Vagina (tissue), 2 donors: Measurements from ENCODE around the gene DNM3. TPM values are rescaled to one million over a fixed set of nuclear protein-coding genes. Genes with fewer than 3 reads are reported as not detected.

Experiments used
- DNase-seq, 2 donors: peaks; one replicate each; pipeline ENCODE4 v3.0.0-alpha.2; 2017; ENCODE audit errors: extremely low spot score in 2 of 2
- H3K27ac ChIP-seq: fragments of 200-600 bp; sonication (generic); one replicate; pipeline ENCODE4 v1.5.1; 2019
- H3K27me3 ChIP-seq: fragments of 200-600 bp; sonication (generic); one replicate; pipeline ENCODE4 v1.5.1; 2019
- H3K36me3 ChIP-seq, 2 donors: fragments of 200-600 bp; sonication (generic); one replicate each; pipeline ENCODE4 v1.5.1; 2017 to 2019
- H3K4me1 ChIP-seq: fragments of 200-600 bp; sonication (generic); one replicate; pipeline ENCODE4 v1.5.1; 2019
- H3K4me3 ChIP-seq, 2 donors: fragments of 200-600 bp; sonication (generic); 1 replicate in 1 of 2; 2 replicates in 1 of 2; pipeline ENCODE4 v1.5.1; 2016 to 2019
- H3K9me3 ChIP-seq: fragments of 200-600 bp; sonication (generic); one replicate; pipeline ENCODE4 v1.5.1; 2019
- CTCF ChIP-seq, 3 experiments: fragments of 450-650 bp in 2 of 3; fragments of 200-600 bp in 1 of 3; sonication (generic) in 1 of 3; IDR thresholded peaks; one replicate each; pipeline ENCODE4 v1.5.1; 2017 to 2019; ENCODE audit warnings: antibody characterized with exemption in 3 of 3, mild to moderate bottlenecking in 2 of 3, moderate library complexity in 2 of 3
- POLR2A ChIP-seq, 2 donors: fragments of 450-650 bp; IDR thresholded peaks; one replicate each; pipeline ENCODE4 v1.6.1; 2017; ENCODE audit warnings: antibody characterized with exemption in 2 of 2, mild to moderate bottlenecking in 2 of 2, moderate library complexity in 2 of 2
- POLR2AphosphoS5 ChIP-seq, 2 donors: sonication (generic); formaldehyde crosslinking; IDR thresholded peaks; one replicate each; pipeline ENCODE4 v1.9.0; 2017; ENCODE audit warnings: antibody characterized with exemption in 2 of 2, mild to moderate bottlenecking in 2 of 2, low read depth in 1 of 2; ENCODE audit not compliant: insufficient read depth in 1 of 2
- intact Hi-C: fragments of 100-400 bp; cut with DNase I; formaldehyde crosslinking; loops from one replicate; pipeline ENCODE4 v1.15.1; 2023
- total RNA-seq: library from RNA; depleted of rRNA; stranded (reverse); fragments of >200 nt; gene quantifications from one replicate; pipeline ENCODE4 v1.2.3, GENCODE V29; 2016

DNM3 gene
- total RNA-seq, 1 donor from 2014 or later = 15.5 TPM

GRCh38 chr1:172144445-172145061 is 303.3 kb downstream of the DNM3 start:
- Histone ChIP-seq H3K27ac (peak overlapping the region; percentile 94), H3K36me3 (no peaks in the 10 kb centered on the region), H3K4me3 (peak overlapping the region; percentile 51 to 55), H3K9me3 (no peaks in the 10 kb centered on the region), H3K4me1 (peaks cover 15% of the 10 kb centered on the region), H3K27me3 (no peaks in the 10 kb centered on the region)
- intact Hi-C loops = loop anchor here (10.0 kb wide), 1 partner anchor 250 kb away; no protein-coding TSS in a partner anchor
- peak in 1 of 2 donors; percentile 97 for DNase-seq
- TF ChIP-seq POLR2A (IDR thresholded peaks at IDR 0.05) (peak in 1 of 2 donors; percentile 86), POLR2AphosphoS5 (IDR thresholded peaks at IDR 0.05; ENCODE audit: insufficient read depth in 1 of 2, low read depth in 1 of 2) (peak; percentile 69 to 77), CTCF (IDR thresholded peaks at IDR 0.05) (no peak)

- intact Hi-C loops = loop anchor here (10.0 kb wide), 1 partner anchor 250 kb away; no protein-coding TSS in a partner anchor
- Histone ChIP-seq H3K4me1 (peaks cover 8% of the 10 kb centered on the region), H3K9me3 (no peaks in the 10 kb centered on the region), H3K4me3 (peak overlapping the region; percentile 51 to 55), H3K27me3 (no peaks in the 10 kb centered on the region), H3K36me3 (no peaks in the 10 kb centered on the region), H3K27ac (peak overlapping the region; percentile 94)
- no peak for DNase-seq
- TF ChIP-seq POLR2AphosphoS5 (IDR thresholded peaks at IDR 0.05; ENCODE audit: insufficient read depth in 1 of 2, low read depth in 1 of 2) (no peak), CTCF (IDR thresholded peaks at IDR 0.05) (no peak), POLR2A (IDR thresholded peaks at IDR 0.05) (no peak)
These were observed 303.9 kb downstream of the DNM3 start for GRCh38 chr1:172145231-172145651.

DNA sequence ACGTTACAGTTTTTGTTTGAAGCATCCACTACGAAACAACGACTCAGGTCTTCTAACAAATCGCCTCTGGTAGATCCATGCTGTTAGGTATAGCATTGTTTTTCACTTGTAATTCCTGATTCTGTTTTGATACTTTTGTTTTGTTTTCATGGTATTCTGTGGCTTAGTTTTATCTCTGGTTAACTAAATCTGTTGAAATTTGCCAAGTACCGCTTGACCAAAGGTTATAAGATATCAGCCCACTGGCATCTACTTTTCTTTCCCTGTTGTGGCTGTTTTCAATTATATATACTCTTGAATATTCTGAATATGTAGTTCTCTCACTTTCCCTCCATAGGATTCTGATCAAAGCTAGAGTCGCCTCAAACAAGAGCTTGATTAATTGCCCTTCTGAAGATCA is 304.4 kb downstream of the DNM3 start:
- Histone ChIP-seq H3K4me3 (peak overlapping the region; percentile 51 to 55), H3K36me3 (no peaks in the 10 kb centered on the region), H3K27me3 (no peaks in the 10 kb centered on the region), H3K9me3 (no peaks in the 10 kb centered on the region), H3K4me1 (peaks cover 8% of the 10 kb centered on the region), H3K27ac (peak overlapping the region; percentile 94)
- no peak for DNase-seq
- intact Hi-C loops = loop anchor here (10.0 kb wide), 1 partner anchor 249 kb away; no protein-coding TSS in a partner anchor
- no peak for TF ChIP-seq POLR2A (IDR thresholded peaks at IDR 0.05)
- no peak for TF ChIP-seq POLR2AphosphoS5 (IDR thresholded peaks at IDR 0.05; ENCODE audit: insufficient read depth in 1 of 2, low read depth in 1 of 2)
- TF ChIP-seq CTCF (IDR thresholded peaks at IDR 0.05) = no peak

GRCh38 chr1:172146141-172146850 is 305.0 kb downstream of the DNM3 start:
- no peak for TF ChIP-seq POLR2AphosphoS5 (IDR thresholded peaks at IDR 0.05; ENCODE audit: insufficient read depth in 1 of 2, low read depth in 1 of 2)
- no peak for DNase-seq
- no peak overlapping the region for H3K4me3 ChIP-seq
- H3K9me3 ChIP-seq = no peaks in the 10 kb centered on the region
- no peaks in the 10 kb centered on the region for H3K27me3 ChIP-seq
- H3K4me1 ChIP-seq = peaks cover 8% of the 10 kb centered on the region
- no peaks in the 10 kb centered on the region for H3K36me3 ChIP-seq
- intact Hi-C loops = loop anchor here (10.0 kb wide), 1 partner anchor 249 kb away; no protein-coding TSS in a partner anchor
- H3K27ac ChIP-seq = peak overlapping the region; percentile 94

- intact Hi-C loops = loop anchor here (10.0 kb wide), 1 partner anchor 247 kb away; no protein-coding TSS in a partner anchor
- TF ChIP-seq POLR2A (IDR thresholded peaks at IDR 0.05) (no peak), CTCF (IDR thresholded peaks at IDR 0.05) (no peak), POLR2AphosphoS5 (IDR thresholded peaks at IDR 0.05; ENCODE audit: insufficient read depth in 1 of 2, low read depth in 1 of 2) (no peak)
- no peaks in the 10 kb centered on the region for H3K36me3 ChIP-seq
- no peaks in the 10 kb centered on the region for H3K9me3 ChIP-seq
- no peak overlapping the region for H3K4me3 ChIP-seq
- no peak for DNase-seq
- H3K4me1 ChIP-seq = peaks cover 8% of the 10 kb centered on the region
- no peaks in the 10 kb centered on the region for H3K27me3 ChIP-seq
- peak overlapping the region; percentile 94 for H3K27ac ChIP-seq
These were observed 306.2 kb downstream of the DNM3 start for GRCh38 chr1:172147541-172147940.
